Measurements from ENCODE around the gene BAIAP2. TPM values are rescaled to one million over a fixed set of nuclear protein-coding genes. Genes with fewer than 3 reads are reported as not detected.
A peak's percentile ranks its signal among the peaks of the same experiment; 100 is the strongest.

The BAIAP2 gene
- total RNA-seq, 1 experiment from 2014 or later = 57.7 TPM

DNA sequence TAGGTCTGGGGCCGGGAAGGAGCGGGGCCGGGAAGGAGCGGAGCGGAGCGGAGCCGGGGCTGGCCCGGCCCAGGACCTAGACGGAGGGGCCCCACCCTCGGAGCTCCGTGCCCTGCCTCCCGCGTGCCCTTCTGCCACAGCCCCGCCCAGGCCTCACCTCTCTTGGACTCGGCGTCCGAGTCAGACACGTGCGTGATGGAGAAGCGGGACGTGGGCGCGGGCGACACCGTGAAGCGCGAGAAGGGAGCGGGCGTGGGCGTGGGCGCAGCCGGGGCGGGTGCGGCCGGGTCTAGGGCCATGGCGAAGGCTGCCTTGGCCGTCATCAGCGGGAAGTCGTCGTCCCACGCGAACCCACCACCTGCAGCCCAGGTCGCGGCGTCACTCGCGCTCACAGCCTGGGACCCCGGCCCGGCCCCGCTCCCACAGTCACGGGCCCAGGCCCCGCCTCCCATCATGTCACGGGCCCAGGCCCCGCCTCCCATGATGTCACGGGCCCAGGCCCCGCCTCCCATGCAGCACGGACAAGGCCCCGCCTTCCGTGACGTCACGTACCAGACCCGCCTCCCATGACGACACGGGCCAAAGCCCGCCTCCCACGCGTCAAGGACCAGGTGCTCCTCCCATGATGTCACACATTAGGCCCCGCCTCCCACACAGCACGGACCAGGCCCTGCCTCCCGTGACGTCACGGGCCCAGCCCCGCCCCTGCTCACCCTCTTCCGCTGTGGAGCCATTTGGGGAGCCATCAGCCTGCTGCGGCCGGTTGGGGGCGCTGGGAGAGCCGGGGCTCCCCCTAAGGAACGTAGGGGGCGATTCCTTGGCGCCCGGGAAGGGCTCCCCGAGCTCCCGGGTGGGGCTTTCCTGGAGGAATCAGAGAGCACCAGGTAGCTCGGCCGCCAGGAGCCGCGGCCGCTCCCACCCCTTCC, 84.5 kb downstream of the BAIAP2 start:
- Mint-ChIP-seq H3K27me3 (ENCODE audit: insufficient read depth, unreplicated experiment) (no peaks in the 10 kb centered on the region), H3K4me3 (ENCODE audit: unreplicated experiment) (peak overlapping the region; percentile 86), H3K4me1 (ENCODE audit: low read depth, unreplicated experiment) (peaks cover 8% of the 10 kb centered on the region), H3K36me3 (ENCODE audit: insufficient read depth, unreplicated experiment) (peaks cover 39% of the 10 kb centered on the region), H3K27ac (ENCODE audit: unreplicated experiment) (peak overlapping the region; percentile 79), H3K9me3 (ENCODE audit: unreplicated experiment) (no peaks in the 10 kb centered on the region)
- TF ChIP-seq, protein P1, sequence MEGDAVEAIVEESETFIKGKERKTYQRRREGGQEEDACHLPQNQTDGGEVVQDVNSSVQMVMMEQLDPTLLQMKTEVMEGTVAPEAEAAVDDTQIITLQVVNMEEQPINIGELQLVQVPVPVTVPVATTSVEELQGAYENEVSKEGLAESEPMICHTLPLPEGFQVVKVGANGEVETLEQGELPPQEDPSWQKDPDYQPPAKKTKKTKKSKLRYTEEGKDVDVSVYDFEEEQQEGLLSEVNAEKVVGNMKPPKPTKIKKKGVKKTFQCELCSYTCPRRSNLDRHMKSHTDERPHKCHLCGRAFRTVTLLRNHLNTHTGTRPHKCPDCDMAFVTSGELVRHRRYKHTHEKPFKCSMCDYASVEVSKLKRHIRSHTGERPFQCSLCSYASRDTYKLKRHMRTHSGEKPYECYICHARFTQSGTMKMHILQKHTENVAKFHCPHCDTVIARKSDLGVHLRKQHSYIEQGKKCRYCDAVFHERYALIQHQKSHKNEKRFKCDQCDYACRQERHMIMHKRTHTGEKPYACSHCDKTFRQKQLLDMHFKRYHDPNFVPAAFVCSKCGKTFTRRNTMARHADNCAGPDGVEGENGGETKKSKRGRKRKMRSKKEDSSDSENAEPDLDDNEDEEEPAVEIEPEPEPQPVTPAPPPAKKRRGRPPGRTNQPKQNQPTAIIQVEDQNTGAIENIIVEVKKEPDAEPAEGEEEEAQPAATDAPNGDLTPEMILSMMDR (IDR thresholded peaks at IDR 0.05; ENCODE audit: insufficient read depth in 1 of 2, low read depth in 1 of 2, low read length in 1 of 2, severe bottlenecking in 1 of 2, unreplicated experiment in 1 of 2) = no peak
- BruUV-seq (replicated peaks) = no TSS peak
- H3K27me3 ChIP-seq (replicated peaks; ENCODE audit: control insufficient read depth, insufficient read depth, low read length) = no peaks in the 10 kb centered on the region
- peak; percentile 96 to 97 for DNase-seq
- intact Hi-C loops (cut with micrococcal nuclease; ENCODE audit: unreplicated experiment) = loop anchor here (2.0 kb wide), 1 partner anchor 13 kb away; no protein-coding TSS in a partner anchor
- H3K9me3 ChIP-seq = no peaks in the 10 kb centered on the region
- ChIA-PET POLR2A (no interaction called here), CTCF (interaction anchor here (1.0 kb wide), 1 partner anchor 96 kb away, joined by 3 read pairs; no protein-coding TSS in a partner anchor)
- no peaks in the 10 kb centered on the region; the same call in 1 of the 2 replicates for H3K4me1 ChIP-seq
- H3K36me3 ChIP-seq (ENCODE audit: control insufficient read depth, insufficient read depth, low read length) = no peaks in the 10 kb centered on the region; the same call in none of the 2 replicates
- H3K4me3 ChIP-seq (ENCODE audit: low read depth, low read length) = peak overlapping the region; percentile 55

DNA sequence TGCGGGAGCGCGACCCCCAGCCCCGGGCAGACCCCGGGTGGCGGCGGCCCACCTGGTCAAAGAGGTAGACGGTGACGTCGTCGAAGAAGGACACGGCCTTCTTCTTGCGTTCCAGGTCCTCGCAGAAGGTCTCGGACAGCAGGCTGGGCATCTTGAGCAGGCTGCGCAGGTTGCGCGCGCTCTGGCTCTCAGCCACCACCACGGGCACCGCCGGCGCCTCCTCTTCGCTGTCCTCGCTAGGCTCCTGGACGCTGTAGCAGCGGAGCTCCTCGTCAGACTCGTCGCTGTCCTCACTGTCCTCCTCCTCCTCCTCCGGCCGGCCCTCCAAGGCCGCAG, 85.2 kb downstream of the BAIAP2 start:
- no peaks in the 10 kb centered on the region; the same call in 1 of the 2 replicates for H3K4me1 ChIP-seq
- CTCF ChIA-PET = no interaction called here
- TF ChIP-seq, protein P1 (IDR thresholded peaks at IDR 0.05; ENCODE audit: insufficient read depth in 1 of 2, low read depth in 1 of 2, low read length in 1 of 2, severe bottlenecking in 1 of 2, unreplicated experiment in 1 of 2) = no peak
- no peaks in the 10 kb centered on the region for H3K9me3 ChIP-seq
- POLR2A ChIA-PET = no interaction called here
- no TSS peak for BruUV-seq (replicated peaks)
- H3K27me3 ChIP-seq (replicated peaks; ENCODE audit: control insufficient read depth, insufficient read depth, low read length) = no peaks in the 10 kb centered on the region
- H3K36me3 ChIP-seq (ENCODE audit: control insufficient read depth, insufficient read depth, low read length) = no peaks in the 10 kb centered on the region; the same call in none of the 2 replicates
- H3K27ac Mint-ChIP-seq (ENCODE audit: unreplicated experiment) = peak overlapping the region; percentile 79
- no peaks in the 10 kb centered on the region for H3K9me3 Mint-ChIP-seq (ENCODE audit: unreplicated experiment)
- intact Hi-C loops (cut with micrococcal nuclease; ENCODE audit: unreplicated experiment) = no loop called here
- H3K27me3 Mint-ChIP-seq (ENCODE audit: insufficient read depth, unreplicated experiment) = no peaks in the 10 kb centered on the region
- H3K4me3 Mint-ChIP-seq (ENCODE audit: unreplicated experiment) = no peak overlapping the region
- peaks cover 8% of the 10 kb centered on the region for H3K4me1 Mint-ChIP-seq (ENCODE audit: low read depth, unreplicated experiment)
- H3K36me3 Mint-ChIP-seq (ENCODE audit: insufficient read depth, unreplicated experiment) = peaks cover 33% of the 10 kb centered on the region
- no peak overlapping the region for H3K4me3 ChIP-seq (ENCODE audit: low read depth, low read length)
- DNase-seq = no peak

DNA sequence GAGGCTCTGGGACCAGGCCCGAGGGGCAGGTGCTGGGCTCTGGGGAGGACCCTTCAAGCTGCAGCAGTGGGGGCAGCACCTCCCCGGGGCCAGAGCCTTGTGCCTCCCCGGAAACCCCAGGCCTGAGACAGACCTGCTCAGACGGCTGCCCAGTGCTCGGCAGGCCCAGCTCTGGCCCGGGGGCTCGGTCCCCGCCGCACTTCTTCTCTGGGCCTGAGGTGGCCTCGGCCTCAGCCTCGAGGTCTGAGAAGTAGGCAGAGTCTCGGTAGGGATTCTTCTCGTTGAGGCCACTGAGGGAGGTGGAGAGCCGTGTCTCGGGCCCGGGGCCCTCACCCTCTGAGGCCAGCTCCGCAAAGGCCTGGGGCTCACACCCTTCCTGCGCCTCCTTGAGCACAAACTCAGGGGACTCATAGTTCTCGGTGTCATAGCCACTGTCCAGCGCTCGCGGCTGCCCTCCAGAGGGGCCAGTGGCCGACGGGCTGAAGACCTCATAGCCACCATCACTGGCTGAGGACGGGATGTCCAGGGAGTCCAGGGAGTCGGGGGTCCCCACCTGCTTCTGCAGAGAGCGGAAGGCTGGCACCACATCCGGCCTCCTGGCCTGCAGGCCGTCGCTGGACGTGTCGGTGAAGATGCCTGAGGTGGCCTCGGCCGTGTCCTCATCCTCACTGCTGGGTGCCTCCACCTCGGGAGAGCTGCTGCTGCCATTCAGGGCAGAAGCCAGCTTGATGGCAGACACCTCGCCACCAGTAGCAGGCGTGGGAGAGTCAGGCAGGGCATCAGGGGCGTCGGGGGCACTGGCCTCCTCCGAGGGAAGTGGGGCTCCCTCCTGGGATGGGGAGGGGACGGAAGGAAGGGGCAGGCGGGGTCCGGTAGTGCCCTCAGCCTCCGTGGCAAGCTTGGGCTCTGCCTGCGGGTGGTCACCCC, 86.0 kb downstream of the BAIAP2 start:
- H3K4me3 Mint-ChIP-seq (ENCODE audit: unreplicated experiment) = no peak overlapping the region
- TF ChIP-seq, protein P1 (IDR thresholded peaks at IDR 0.05; ENCODE audit: insufficient read depth in 1 of 2, low read depth in 1 of 2, low read length in 1 of 2, severe bottlenecking in 1 of 2, unreplicated experiment in 1 of 2) = no peak

More for the DNA sequence above, 86.0 kb downstream of the BAIAP2 start:
- ChIA-PET POLR2A (no interaction called here), CTCF (no interaction called here)
- H3K36me3 ChIP-seq (ENCODE audit: control insufficient read depth, insufficient read depth, low read length) = no peaks in the 10 kb centered on the region; the same call in none of the 2 replicates
- peaks cover 29% of the 10 kb centered on the region for H3K36me3 Mint-ChIP-seq (ENCODE audit: insufficient read depth, unreplicated experiment)
- H3K9me3 Mint-ChIP-seq (ENCODE audit: unreplicated experiment) = no peaks in the 10 kb centered on the region
- no peaks in the 10 kb centered on the region for H3K27me3 ChIP-seq (replicated peaks; ENCODE audit: control insufficient read depth, insufficient read depth, low read length)
- no peak overlapping the region for H3K4me3 ChIP-seq (ENCODE audit: low read depth, low read length)
- H3K4me1 ChIP-seq = no peaks in the 10 kb centered on the region; the same call in 1 of the 2 replicates
- intact Hi-C loops (cut with micrococcal nuclease; ENCODE audit: unreplicated experiment) = no loop called here
- H3K27me3 Mint-ChIP-seq (ENCODE audit: insufficient read depth, unreplicated experiment) = no peaks in the 10 kb centered on the region
- no peak overlapping the region for H3K27ac Mint-ChIP-seq (ENCODE audit: unreplicated experiment)
- peak in 1 of 2 experiments; percentile 39 for DNase-seq
- H3K9me3 ChIP-seq = no peaks in the 10 kb centered on the region
- peaks cover 8% of the 10 kb centered on the region for H3K4me1 Mint-ChIP-seq (ENCODE audit: low read depth, unreplicated experiment)
- no TSS peak for BruUV-seq (replicated peaks)

Data from Caco-2 (cell line).